Superior temporal gyrus (tissue), 1 donor: ENCODE measurements around the gene BRPF1.

ENCODE experiments used
- DNase-seq: peaks from one replicate; pipeline ENCODE4 v3.0.0-alpha.2; 2016; ENCODE audit errors: extremely low spot score

Gene BRPF1

GRCh38 chr3:9791127-9791526 is 59.6 kb downstream of the BRPF1 start:
- no peak for DNase-seq

GRCh38 chr3:9791790-9792404 is 60.4 kb downstream of the BRPF1 start:
- DNase-seq, result no peak

GRCh38 chr3:9792405-9793160 is 61.0 kb downstream of the BRPF1 start, which contains the start of the genes ARPC4 and TADA3:
Gene ARPC4, plus strand, starts transcription at chr3:9793082. Its CDS starts 40 bp downstream, at chr3:9793122.
Gene TADA3, minus strand, starts transcription at chr3:9792473. Its CDS starts 1,007 bp downstream, at chr3:9791466.
- peak; percentile 96 for DNase-seq

- DNase-seq, result peak; percentile 15
These were observed 61.7 kb downstream of the BRPF1 start for GRCh38 chr3:9793161-9793781.

GRCh38 chr3:9794400-9794799 is 62.9 kb downstream of the BRPF1 start:
- DNase-seq, result no peak

- no peak for DNase-seq
These were observed 63.7 kb downstream of the BRPF1 start for GRCh38 chr3:9795207-9795606.

GRCh38 chr3:9797196-9797945 is 65.8 kb downstream of the BRPF1 start:
- DNase-seq, result no peak
